ENCODE data around the gene POLA1. TPM values are rescaled to one million over a fixed set of nuclear protein-coding genes. Genes with fewer than 3 reads are reported as not detected.

Gene POLA1
- total RNA-seq, 1 donor from 2014 or later = 12.3 TPM

- no peaks in the 10 kb centered on the region for H3K36me3 ChIP-seq
- H3K27me3 ChIP-seq (ENCODE audit: low read depth) = peaks cover 78% of the 10 kb centered on the region
- ATAC-seq (no peak), DNase-seq (no peak)
- no peak for TF ChIP-seq CTCF (IDR thresholded peaks at IDR 0.05)
- H3K27ac ChIP-seq = no peak overlapping the region
- peaks cover 10% of the 10 kb centered on the region for H3K4me1 ChIP-seq
- H3K4me3 ChIP-seq = no peak overlapping the region
- intact Hi-C loops (cut with DNase I) = no loop called here
- H3K9me3 ChIP-seq = no peaks in the 10 kb centered on the region
Measured at GRCh38 chrX:25009407-25009806, 315.7 kb downstream of the POLA1 start.

GRCh38 chrX:25010784-25011588 lies 317.3 kb downstream of the POLA1 start:
- Histone ChIP-seq H3K27ac (no peak overlapping the region), H3K36me3 (no peaks in the 10 kb centered on the region), H3K4me1 (no peaks in the 10 kb centered on the region), H3K9me3 (no peaks in the 10 kb centered on the region), H3K4me3 (no peak overlapping the region), H3K27me3 (ENCODE audit: low read depth) (peaks cover 80% of the 10 kb centered on the region)
- DNase-seq (no peak), ATAC-seq (no peak)
- no peak for TF ChIP-seq CTCF (IDR thresholded peaks at IDR 0.05)
- intact Hi-C loops (cut with DNase I) = no loop called here

- Histone ChIP-seq H3K4me3 (no peak overlapping the region), H3K27me3 (ENCODE audit: low read depth) (peaks cover 80% of the 10 kb centered on the region), H3K4me1 (no peaks in the 10 kb centered on the region), H3K27ac (no peak overlapping the region), H3K9me3 (no peaks in the 10 kb centered on the region), H3K36me3 (no peaks in the 10 kb centered on the region)
- intact Hi-C loops (cut with DNase I) = no loop called here
- TF ChIP-seq CTCF (IDR thresholded peaks at IDR 0.05) = no peak
- no peak for ATAC-seq
- DNase-seq = no peak
Measured at GRCh38 chrX:25011589-25012432, 318.1 kb downstream of the POLA1 start.

GRCh38 chrX:25012433-25012735 lies 318.7 kb downstream of the POLA1 start:
- Histone ChIP-seq H3K27ac (no peak overlapping the region), H3K4me1 (no peaks in the 10 kb centered on the region), H3K9me3 (no peaks in the 10 kb centered on the region), H3K4me3 (no peak overlapping the region), H3K36me3 (no peaks in the 10 kb centered on the region), H3K27me3 (ENCODE audit: low read depth) (peaks cover 80% of the 10 kb centered on the region)
- TF ChIP-seq CTCF (IDR thresholded peaks at IDR 0.05) = no peak
- intact Hi-C loops (cut with DNase I) = no loop called here
- ATAC-seq (no peak), DNase-seq (no peak)

GRCh38 chrX:25012793-25013631 lies 319.3 kb downstream of the POLA1 start:
- Histone ChIP-seq H3K4me1 (no peaks in the 10 kb centered on the region), H3K4me3 (peak overlapping the region; percentile 34), H3K36me3 (no peaks in the 10 kb centered on the region), H3K27ac (no peak overlapping the region), H3K9me3 (no peaks in the 10 kb centered on the region), H3K27me3 (ENCODE audit: low read depth) (peaks cover 80% of the 10 kb centered on the region)
- TF ChIP-seq CTCF (IDR thresholded peaks at IDR 0.05) = no peak
- intact Hi-C loops (cut with DNase I) = no loop called here
- DNase-seq = no peak
- ATAC-seq = peak in 1 of 2 donors; percentile 5
